ENCODE results near the gene PSMA6.

DNA sequence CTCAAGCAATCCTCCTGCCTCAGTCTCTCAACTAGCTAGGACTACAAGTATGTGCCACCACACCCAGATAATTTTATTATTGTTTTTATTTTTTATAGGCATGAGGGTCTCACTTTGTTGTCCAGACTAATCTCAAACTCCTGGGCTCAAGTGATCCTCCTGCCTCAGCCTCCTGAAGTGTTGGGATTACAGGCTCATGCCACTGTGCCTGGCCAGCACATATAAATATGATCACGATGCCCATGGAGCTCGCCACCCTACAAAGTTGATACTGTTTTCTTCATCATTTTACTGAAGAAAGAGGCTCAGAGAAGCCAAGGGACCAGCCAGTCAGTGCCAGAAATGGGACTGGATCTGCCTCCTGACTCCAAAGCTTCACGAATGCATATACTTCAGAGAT is 59.3 kb downstream of the PSMA6 start:
- TF ChIP-seq, protein P1, sequence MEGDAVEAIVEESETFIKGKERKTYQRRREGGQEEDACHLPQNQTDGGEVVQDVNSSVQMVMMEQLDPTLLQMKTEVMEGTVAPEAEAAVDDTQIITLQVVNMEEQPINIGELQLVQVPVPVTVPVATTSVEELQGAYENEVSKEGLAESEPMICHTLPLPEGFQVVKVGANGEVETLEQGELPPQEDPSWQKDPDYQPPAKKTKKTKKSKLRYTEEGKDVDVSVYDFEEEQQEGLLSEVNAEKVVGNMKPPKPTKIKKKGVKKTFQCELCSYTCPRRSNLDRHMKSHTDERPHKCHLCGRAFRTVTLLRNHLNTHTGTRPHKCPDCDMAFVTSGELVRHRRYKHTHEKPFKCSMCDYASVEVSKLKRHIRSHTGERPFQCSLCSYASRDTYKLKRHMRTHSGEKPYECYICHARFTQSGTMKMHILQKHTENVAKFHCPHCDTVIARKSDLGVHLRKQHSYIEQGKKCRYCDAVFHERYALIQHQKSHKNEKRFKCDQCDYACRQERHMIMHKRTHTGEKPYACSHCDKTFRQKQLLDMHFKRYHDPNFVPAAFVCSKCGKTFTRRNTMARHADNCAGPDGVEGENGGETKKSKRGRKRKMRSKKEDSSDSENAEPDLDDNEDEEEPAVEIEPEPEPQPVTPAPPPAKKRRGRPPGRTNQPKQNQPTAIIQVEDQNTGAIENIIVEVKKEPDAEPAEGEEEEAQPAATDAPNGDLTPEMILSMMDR (IDR thresholded peaks at IDR 0.05; ENCODE audit: control extremely low read depth in 1 of 3, insufficient read depth in 1 of 3, low read depth in 1 of 3, low read length in 3 of 3) = no peak
- no peak for TF ChIP-seq EP300 (IDR thresholded peaks at IDR 0.05; ENCODE audit: borderline replicate concordance in 1 of 2, low read depth in 2 of 2, low read length in 2 of 2)
- TF ChIP-seq, protein P2, sequence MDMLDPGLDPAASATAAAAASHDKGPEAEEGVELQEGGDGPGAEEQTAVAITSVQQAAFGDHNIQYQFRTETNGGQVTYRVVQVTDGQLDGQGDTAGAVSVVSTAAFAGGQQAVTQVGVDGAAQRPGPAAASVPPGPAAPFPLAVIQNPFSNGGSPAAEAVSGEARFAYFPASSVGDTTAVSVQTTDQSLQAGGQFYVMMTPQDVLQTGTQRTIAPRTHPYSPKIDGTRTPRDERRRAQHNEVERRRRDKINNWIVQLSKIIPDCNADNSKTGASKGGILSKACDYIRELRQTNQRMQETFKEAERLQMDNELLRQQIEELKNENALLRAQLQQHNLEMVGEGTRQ (IDR thresholded peaks at IDR 0.05; ENCODE audit: low read length) = no peak
